Panc1 (cell line): Measurements from ENCODE around the gene PEX5L. TPM values are rescaled to one million over a fixed set of nuclear protein-coding genes. Genes with fewer than 3 reads are reported as not detected.

Source experiments
- ATAC-seq: fragments of 200-7000 bp; cut with Tn5 transposase; 2 replicates; pipeline ENCODE4 v1.9.1; 2020; ENCODE audit warnings: mild to moderate bottlenecking, moderate library complexity
- BruUV-seq: library from RNA; stranded (reverse); fragments of 400-500 nt; replicated peaks from 2 replicates; lab custom pipeline; 2021; lab: Mats Ljungman, UMichigan
- CTCF ChIA-PET: fragments of 300-600 bp; sonication (Branson Sonifier 250); formaldehyde crosslinking; loops from one replicate; lab custom pipeline; 2022; ENCODE audit warnings: antibody characterized with exemption; lab: Charles Lee
- POLR2A ChIA-PET: fragments of 300-600 bp; sonication (Branson Sonifier 250); formaldehyde crosslinking; loops from one replicate; lab custom pipeline; 2022; ENCODE audit warnings: antibody characterized with exemption; lab: Charles Lee
- DNase-seq: peaks from one replicate; pipeline ENCODE4 v3.0.0-alpha.2; 2010; ENCODE audit warnings: low read depth, low spot score
- H3K27ac ChIP-seq: 2 replicates; pipeline ENCODE4 v1.5.1; 2011; ENCODE audit warnings: mild to moderate bottlenecking, low read length, inconsistent platforms
- H3K27me3 ChIP-seq: fragments of 200-500 bp; sonication (Bioruptor generic); 2 replicates; pipeline ENCODE4 v1.6.0; 2014; ENCODE audit warnings: low read length, inconsistent platforms; ENCODE audit not compliant: control insufficient read depth, insufficient read depth
- H3K36me3 ChIP-seq: fragments of 200-500 bp; sonication (Bioruptor generic); 2 replicates; pipeline ENCODE4 v1.5.1; 2014; ENCODE audit warnings: inconsistent platforms, mild to moderate bottlenecking, low read length, moderate library complexity; ENCODE audit not compliant: control insufficient read depth, insufficient read depth
- H3K4me1 ChIP-seq: 2 replicates; pipeline ENCODE4 v1.5.1; 2011; ENCODE audit warnings: inconsistent platforms, mild to moderate bottlenecking, low read length, moderate library complexity; ENCODE audit not compliant: control insufficient read depth, insufficient read depth
- H3K4me3 ChIP-seq, 2 experiments: 2 replicates each; pipeline ENCODE4 v1.5.1; 2011 to 2012; ENCODE audit warnings: low read depth in 2 of 2, low read length in 2 of 2, mild to moderate bottlenecking in 2 of 2, inconsistent platforms in 1 of 2, moderate library complexity in 1 of 2
- H3K9me3 ChIP-seq: fragments of 200-500 bp; sonication (Bioruptor generic); 2 replicates; pipeline ENCODE4 v1.5.1; 2014; ENCODE audit warnings: low read depth, mild to moderate bottlenecking, inconsistent platforms, low read length, moderate library complexity; ENCODE audit not compliant: control insufficient read depth, insufficient read depth
- CTCF ChIP-seq: fragments of 450-650 bp; IDR thresholded peaks from 2 replicates; pipeline ENCODE4 v1.5.1; 2017; ENCODE audit warnings: mild to moderate bottlenecking
- POLR2AphosphoS5 ChIP-seq: IDR thresholded peaks from 2 replicates; pipeline ENCODE4 v1.6.1; 2012; ENCODE audit warnings: mild to moderate bottlenecking, low read depth, low read length, moderate library complexity
- REST ChIP-seq, 2 experiments: IDR thresholded peaks; 2 replicates each; pipeline ENCODE4 v1.6.1; 2011 to 2012; ENCODE audit warnings: low read depth in 2 of 2, control low read depth in 1 of 2, low read length in 1 of 2, mild to moderate bottlenecking in 1 of 2, moderate library complexity in 1 of 2; ENCODE audit not compliant: insufficient read depth in 1 of 2
- SIN3A ChIP-seq: IDR thresholded peaks from 2 replicates; pipeline ENCODE4 v1.6.1; 2012; ENCODE audit warnings: low read depth, mild to moderate bottlenecking, low read length, moderate library complexity, borderline replicate concordance; ENCODE audit not compliant: insufficient read depth
- TCF7L2 ChIP-seq: IDR thresholded peaks from 2 replicates; pipeline ENCODE4 v1.6.1; 2011; ENCODE audit warnings: mild to moderate bottlenecking, low read depth, low read length, inconsistent platforms
- in situ Hi-C: cut with HindIII; loops from 2 replicates; pipeline ENCODE4 v1.10.0; 2016; ENCODE audit warnings: low sequenced_read_pairs, low pct_unique_long_range_greater_than_20kb
- intact Hi-C: fragments of 100-400 bp; cut with micrococcal nuclease; formaldehyde crosslinking; loops from one replicate; pipeline ENCODE4 v1.10.0; 2022; ENCODE audit not compliant: unreplicated experiment
- total RNA-seq: library from RNA; stranded (reverse); gene quantifications from one replicate; pipeline ENCODE4 v1.2.1, GENCODE V29; 2021; ENCODE audit not compliant: unreplicated experiment

The PEX5L gene
- total RNA-seq, 1 experiment from 2014 or later, result 0.23 TPM

- no peak overlapping the region for H3K27ac ChIP-seq
- POLR2A ChIA-PET, result no interaction called here
- H3K9me3 ChIP-seq, result no peaks in the 10 kb centered on the region
- intact Hi-C loops, result no loop called here
- no peak overlapping the region for H3K4me3 ChIP-seq
- TF ChIP-seq TCF7L2 (no peak), REST (IDR thresholded peaks at IDR 0.05; ENCODE audit: insufficient read depth in 1 of 2, low read depth in 2 of 2, low read length in 1 of 2) (no peak), CTCF (no peak), POLR2AphosphoS5 (no peak), SIN3A (no peak)
- no TSS peak for BruUV-seq
- ATAC-seq, result no peak
- CTCF ChIA-PET, result no interaction called here
- H3K36me3 ChIP-seq, result no peaks in the 10 kb centered on the region
- in situ Hi-C loops, result no loop called here
- no peaks in the 10 kb centered on the region for H3K4me1 ChIP-seq
- DNase-seq, result no peak
- no peaks in the 10 kb centered on the region for H3K27me3 ChIP-seq
These were observed 59.4 kb downstream of the PEX5L start for GRCh38 chr3:179977356-179977755.

GRCh38 chr3:179973931-179974361 is 62.8 kb downstream of the PEX5L start:
- Histone ChIP-seq H3K36me3 (no peaks in the 10 kb centered on the region), H3K4me1 (no peaks in the 10 kb centered on the region), H3K27me3 (no peaks in the 10 kb centered on the region), H3K27ac (no peak overlapping the region), H3K9me3 (no peaks in the 10 kb centered on the region), H3K4me3 (no peak overlapping the region)
- no TSS peak for BruUV-seq
- ChIA-PET CTCF (no interaction called here), POLR2A (no interaction called here)
- TF ChIP-seq CTCF, result no peak
- TF ChIP-seq POLR2AphosphoS5, result no peak
- no peak for TF ChIP-seq REST (IDR thresholded peaks at IDR 0.05; ENCODE audit: insufficient read depth in 1 of 2, low read depth in 2 of 2, low read length in 1 of 2)
- no peak for TF ChIP-seq SIN3A
- TF ChIP-seq TCF7L2, result no peak
- in situ Hi-C loops (no loop called here), intact Hi-C loops (no loop called here)
- no peak for DNase-seq
- ATAC-seq, result no peak
